NT2/D1 (cell line): Measurements from ENCODE around the gene TNP1.

Source experiments
- DNase-seq: peaks from one replicate; pipeline ENCODE4 v3.0.0-alpha.2; 2011; ENCODE audit warnings: low read depth, low spot score
- H3K27me3 ChIP-seq: 2 replicates; pipeline ENCODE4 v1.6.0; 2011; ENCODE audit warnings: mild to moderate bottlenecking; ENCODE audit not compliant: insufficient read length, insufficient read depth
- H3K36me3 ChIP-seq: 2 replicates; pipeline ENCODE4 v1.6.1; 2011; ENCODE audit warnings: mild to moderate bottlenecking, low read length, mixed read lengths; ENCODE audit not compliant: insufficient read depth, insufficient read length
- H3K4me1 ChIP-seq: 2 replicates; pipeline ENCODE4 v1.5.1; 2011; ENCODE audit not compliant: insufficient read depth, insufficient read length
- H3K4me3 ChIP-seq: 2 replicates; pipeline ENCODE4 v1.5.1; 2011; ENCODE audit warnings: low read depth; ENCODE audit not compliant: insufficient read length
- H3K9ac ChIP-seq: 2 replicates; pipeline ENCODE4 v1.6.0; 2011; ENCODE audit warnings: low read depth; ENCODE audit not compliant: insufficient read length
- H3K9me3 ChIP-seq: 2 replicates; pipeline ENCODE4 v1.5.1; 2011; ENCODE audit warnings: mild to moderate bottlenecking, low read length; ENCODE audit not compliant: insufficient read depth
- SUZ12 ChIP-seq: IDR thresholded peaks from 2 replicates; pipeline ENCODE4 v1.6.1; 2011; ENCODE audit not compliant: insufficient read length, insufficient read depth; ENCODE audit errors: extremely low read depth
- YY1 ChIP-seq: IDR thresholded peaks from 2 replicates; pipeline ENCODE4 v1.6.1; 2011; ENCODE audit not compliant: insufficient read length, insufficient read depth
- ZNF274 ChIP-seq: IDR thresholded peaks from 2 replicates; pipeline ENCODE4 v1.6.1; 2011; ENCODE audit warnings: mild to moderate bottlenecking, low read depth, low read length

Gene TNP1

DNA sequence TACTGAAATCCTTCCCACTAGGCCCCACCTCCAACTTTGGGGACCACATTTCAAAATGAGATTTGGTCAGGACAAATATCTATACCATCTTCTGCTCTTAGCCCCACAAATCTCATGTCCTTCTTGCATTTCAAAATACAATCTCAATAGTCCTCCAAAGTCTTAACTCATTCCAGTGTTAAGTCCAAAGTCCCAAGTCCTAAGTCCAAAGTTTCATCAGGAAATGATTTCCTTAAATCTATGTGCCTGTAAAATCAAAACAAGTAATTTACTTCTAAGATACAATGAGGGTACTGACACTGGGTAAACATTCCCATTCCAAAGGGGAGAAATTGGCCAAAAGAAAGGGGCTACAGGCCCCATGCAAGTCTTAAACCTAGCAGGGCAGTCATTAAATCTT is 40.5 kb upstream of the TNP1 start:
- H3K9ac ChIP-seq: no peak overlapping the region
- no peaks in the 10 kb centered on the region for H3K27me3 ChIP-seq
- no peak overlapping the region for H3K4me3 ChIP-seq
- H3K36me3 ChIP-seq: no peaks in the 10 kb centered on the region
- peaks cover 25% of the 10 kb centered on the region for H3K9me3 ChIP-seq
- DNase-seq: no peak
- no peaks in the 10 kb centered on the region for H3K4me1 ChIP-seq
- TF ChIP-seq ZNF274 (no peak), YY1 (no peak), SUZ12 (no peak)

DNA sequence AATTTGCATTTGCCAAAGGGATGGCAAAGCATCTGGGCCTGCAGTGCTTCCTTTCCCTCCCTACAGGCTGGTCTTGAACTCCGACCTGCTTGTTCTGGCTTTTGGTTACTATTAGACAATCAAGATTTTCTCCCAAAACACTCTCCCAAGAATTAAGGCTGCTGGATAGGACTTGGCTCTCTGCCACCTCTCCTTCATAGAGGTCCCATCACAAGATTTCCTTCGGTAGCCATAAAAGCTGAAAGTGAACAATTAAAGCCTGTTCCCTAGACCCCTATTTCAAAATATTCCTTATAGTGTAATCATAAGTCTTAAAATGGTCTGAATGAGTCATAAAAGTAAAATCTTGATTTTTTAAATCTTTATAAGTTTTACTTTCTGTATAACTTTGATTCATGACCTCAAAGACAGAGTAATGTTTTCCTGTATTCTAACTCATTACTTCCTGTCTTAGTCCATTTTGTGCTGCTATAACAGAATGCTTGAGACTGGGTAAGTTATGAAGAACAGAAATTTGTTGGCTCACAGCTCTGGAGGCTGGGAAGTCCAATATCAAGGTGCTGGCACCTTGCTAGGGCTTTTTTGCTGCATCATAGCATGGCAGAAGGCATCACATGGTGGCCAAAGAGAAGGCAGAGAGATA is 37.8 kb upstream of the TNP1 start:
- no peak for TF ChIP-seq ZNF274
- no peak for TF ChIP-seq SUZ12
- no peak for TF ChIP-seq YY1
- Histone ChIP-seq H3K4me3 (no peak overlapping the region), H3K9me3 (peaks cover 10% of the 10 kb centered on the region), H3K4me1 (no peaks in the 10 kb centered on the region), H3K36me3 (no peaks in the 10 kb centered on the region), H3K9ac (no peak overlapping the region), H3K27me3 (no peaks in the 10 kb centered on the region)
- no peak for DNase-seq

DNA sequence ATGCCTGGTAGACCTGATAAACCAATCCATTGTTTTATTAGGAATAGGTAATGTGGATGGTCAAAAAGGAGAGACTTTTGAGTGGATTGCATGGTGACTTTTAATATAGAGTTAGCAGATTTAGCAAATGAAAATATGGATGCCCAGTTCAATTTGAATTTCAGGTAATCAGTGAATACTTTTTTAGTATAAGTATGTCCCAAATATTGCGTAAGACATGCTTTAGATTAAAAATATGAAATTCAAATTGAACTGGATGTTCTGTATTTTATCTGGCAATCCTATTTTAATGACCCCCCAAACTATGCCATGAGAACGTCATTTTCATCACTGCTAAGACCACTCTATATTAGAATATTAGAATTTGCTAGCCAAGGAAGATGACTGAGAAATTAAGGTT is 30.3 kb upstream of the TNP1 start:
- no peaks in the 10 kb centered on the region for H3K36me3 ChIP-seq
- peaks cover 8% of the 10 kb centered on the region for H3K27me3 ChIP-seq
- H3K4me1 ChIP-seq: peaks cover 5% of the 10 kb centered on the region
- no peak for DNase-seq
- no peak overlapping the region for H3K4me3 ChIP-seq
- TF ChIP-seq ZNF274 (no peak), YY1 (no peak), SUZ12 (no peak)
- H3K9me3 ChIP-seq: peaks cover 6% of the 10 kb centered on the region; the same call in 1 of the 2 replicates
- H3K9ac ChIP-seq: no peak overlapping the region

DNA sequence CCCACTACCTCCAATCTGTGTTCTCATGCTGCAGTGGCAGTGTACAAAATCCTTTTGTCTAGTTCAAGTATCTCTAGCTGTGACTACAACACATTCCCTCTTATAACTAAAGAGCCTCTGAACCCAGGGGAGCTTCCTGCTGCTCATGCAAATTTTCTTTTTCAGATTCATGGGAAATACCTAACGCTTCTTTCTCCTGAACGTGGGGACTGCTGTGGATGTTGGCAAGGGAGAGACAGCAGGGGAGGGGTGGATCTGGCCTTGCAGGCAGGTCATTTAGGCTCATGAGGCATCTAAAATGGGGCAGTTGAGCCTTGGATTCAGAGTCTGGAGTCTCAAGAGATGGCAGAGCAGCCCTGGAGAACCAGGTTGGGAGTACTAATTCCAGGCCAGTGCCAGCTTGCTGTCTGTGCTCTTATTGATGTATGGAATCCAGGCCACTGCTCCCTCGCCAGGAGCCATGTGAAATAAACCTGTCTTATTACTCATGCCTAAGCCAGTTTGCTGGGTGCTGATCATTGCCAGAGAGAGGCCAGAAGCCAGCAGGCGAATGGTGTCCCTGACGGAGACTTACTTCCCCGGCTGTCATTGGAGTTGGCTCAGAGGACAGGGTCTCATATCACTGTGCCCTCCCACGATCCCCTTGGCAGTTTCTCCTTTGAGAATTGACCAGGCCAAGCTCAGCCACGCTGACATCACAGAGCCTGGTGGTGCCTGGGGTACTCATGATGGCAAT is 29.2 kb upstream of the TNP1 start:
- H3K9ac ChIP-seq: no peak overlapping the region
- TF ChIP-seq YY1 (no peak), SUZ12 (no peak), ZNF274 (no peak)
- DNase-seq: peak; percentile 55
- H3K36me3 ChIP-seq: no peaks in the 10 kb centered on the region
- peaks cover 8% of the 10 kb centered on the region for H3K27me3 ChIP-seq
- H3K4me1 ChIP-seq: peaks cover 5% of the 10 kb centered on the region
- H3K9me3 ChIP-seq: peaks cover 6% of the 10 kb centered on the region; the same call in 1 of the 2 replicates
- no peak overlapping the region for H3K4me3 ChIP-seq

DNA sequence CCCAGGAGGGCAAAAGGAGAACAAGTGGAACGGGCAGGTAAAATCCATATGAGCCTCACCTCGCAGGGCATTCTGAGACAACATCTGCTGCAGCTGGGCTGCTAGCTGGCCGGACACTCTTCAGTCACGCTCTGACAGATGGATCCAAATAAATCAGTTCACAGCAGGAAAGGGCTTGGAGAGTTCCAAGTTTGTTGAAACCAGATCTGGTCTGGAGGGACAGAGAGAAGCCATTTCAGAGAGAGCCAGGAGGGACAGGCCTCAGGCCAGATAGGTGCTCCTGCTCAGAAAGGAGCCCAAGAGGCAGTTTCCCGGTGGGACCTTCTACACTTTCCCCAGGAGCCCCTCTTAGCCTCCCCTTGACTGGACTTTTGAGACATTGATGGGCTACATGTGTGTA is 28.2 kb upstream of the TNP1 start:
- Histone ChIP-seq H3K4me1 (peaks cover 5% of the 10 kb centered on the region), H3K4me3 (no peak overlapping the region), H3K9me3 (peaks cover 6% of the 10 kb centered on the region; the same call in 1 of the 2 replicates), H3K36me3 (no peaks in the 10 kb centered on the region), H3K27me3 (peaks cover 8% of the 10 kb centered on the region), H3K9ac (no peak overlapping the region)
- TF ChIP-seq ZNF274: no peak
- no peak for TF ChIP-seq SUZ12
- TF ChIP-seq YY1: no peak
- no peak for DNase-seq

DNA sequence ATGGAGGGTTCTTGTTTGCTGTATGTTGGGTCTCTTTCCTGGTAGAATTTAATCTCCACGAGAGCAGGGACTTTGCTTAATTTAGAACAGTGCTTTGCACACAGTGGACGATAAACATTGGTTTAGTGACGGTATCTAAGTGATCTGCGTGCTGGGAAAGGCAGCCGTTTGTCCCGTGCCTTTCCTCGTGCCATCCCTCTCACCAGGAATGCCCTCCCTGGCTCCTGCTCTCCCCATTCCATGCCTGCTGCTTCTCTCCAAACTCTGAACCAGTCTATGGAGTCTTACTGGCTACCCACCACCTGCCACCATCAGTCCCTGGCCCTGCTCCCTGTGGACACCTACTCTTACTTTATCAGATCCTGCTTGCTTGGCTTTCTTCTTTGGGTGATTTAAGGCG is 27.3 kb upstream of the TNP1 start:
- peaks cover 6% of the 10 kb centered on the region; the same call in 1 of the 2 replicates for H3K9me3 ChIP-seq
- H3K9ac ChIP-seq: no peak overlapping the region
- no peak for DNase-seq
- TF ChIP-seq YY1 (no peak), SUZ12 (no peak), ZNF274 (no peak)
- no peaks in the 10 kb centered on the region for H3K36me3 ChIP-seq
- no peak overlapping the region for H3K4me3 ChIP-seq
- peaks cover 8% of the 10 kb centered on the region for H3K27me3 ChIP-seq
- peaks cover 5% of the 10 kb centered on the region for H3K4me1 ChIP-seq

DNA sequence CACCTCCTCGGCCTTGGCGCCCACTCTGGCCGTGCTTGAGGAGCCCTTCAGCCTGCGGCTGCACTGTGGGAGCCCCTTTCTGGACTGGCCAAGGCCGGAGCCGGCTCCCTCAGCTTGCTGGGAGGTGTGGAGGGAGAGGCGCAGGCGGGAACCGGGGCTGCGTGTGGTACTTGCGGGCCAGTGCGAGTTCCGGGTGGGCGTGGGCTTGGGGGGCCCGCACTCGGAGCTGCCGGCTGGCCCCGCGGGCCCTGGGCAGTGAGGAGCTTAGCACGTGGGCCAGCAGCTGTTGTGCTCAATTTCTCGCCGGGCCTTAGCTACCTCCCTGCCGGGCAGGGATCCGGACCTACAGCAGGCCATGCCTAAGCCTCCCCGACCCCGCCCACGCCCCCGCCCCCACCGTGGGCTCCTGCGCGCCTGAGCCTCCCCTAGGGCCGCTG is 25.3 kb upstream of the TNP1 start:
- peaks cover 8% of the 10 kb centered on the region for H3K27me3 ChIP-seq
- TF ChIP-seq ZNF274: no peak
- TF ChIP-seq YY1: no peak
- TF ChIP-seq SUZ12: no peak
- H3K9ac ChIP-seq: no peak overlapping the region
- no peaks in the 10 kb centered on the region; the same call in 1 of the 2 replicates for H3K9me3 ChIP-seq
- H3K4me3 ChIP-seq: no peak overlapping the region
- H3K4me1 ChIP-seq: peaks cover 5% of the 10 kb centered on the region
- H3K36me3 ChIP-seq: no peaks in the 10 kb centered on the region
- DNase-seq: no peak
